ENCODE results near the gene RFX8. TPM values are rescaled to one million over a fixed set of nuclear protein-coding genes. Genes with fewer than 3 reads are reported as not detected.
A peak's percentile ranks its signal among the peaks of the same experiment; 100 is the strongest.

RFX8 gene
- total RNA-seq, 1 experiment from 2014 or later = not detected

- DNase-seq (ENCODE audit: low spot score) = peak; percentile 60
- Histone ChIP-seq H3K36me3 (ENCODE audit: insufficient read depth, low read length, poor library complexity, severe bottlenecking) (no peaks in the 10 kb centered on the region), H3K27me3 (replicated peaks; ENCODE audit: insufficient read depth, low read depth, low read length, poor library complexity) (no peaks in the 10 kb centered on the region), H3K4me1 (ENCODE audit: insufficient read depth, low read length, poor library complexity, severe bottlenecking) (peaks cover 3% of the 10 kb centered on the region), H3K9me3 (ENCODE audit: low read depth, low read length, poor library complexity, severe bottlenecking) (no peaks in the 10 kb centered on the region), H3K27ac (ENCODE audit: low read depth, low read length, poor library complexity, severe bottlenecking) (no peak overlapping the region), H3K4me3 (ENCODE audit: low read depth, low read length, poor library complexity, severe bottlenecking) (no peak overlapping the region)
- intact Hi-C loops (cut with micrococcal nuclease; ENCODE audit: unreplicated experiment) = loop anchor here (5.0 kb wide), 1 partner anchor 313 kb away; no protein-coding TSS in a partner anchor
- TF ChIP-seq EZH2 (IDR thresholded peaks at IDR 0.05; ENCODE audit: borderline replicate concordance, low read depth, low read length, poor library complexity, severe bottlenecking) = no peak
- TF ChIP-seq, protein P1, sequence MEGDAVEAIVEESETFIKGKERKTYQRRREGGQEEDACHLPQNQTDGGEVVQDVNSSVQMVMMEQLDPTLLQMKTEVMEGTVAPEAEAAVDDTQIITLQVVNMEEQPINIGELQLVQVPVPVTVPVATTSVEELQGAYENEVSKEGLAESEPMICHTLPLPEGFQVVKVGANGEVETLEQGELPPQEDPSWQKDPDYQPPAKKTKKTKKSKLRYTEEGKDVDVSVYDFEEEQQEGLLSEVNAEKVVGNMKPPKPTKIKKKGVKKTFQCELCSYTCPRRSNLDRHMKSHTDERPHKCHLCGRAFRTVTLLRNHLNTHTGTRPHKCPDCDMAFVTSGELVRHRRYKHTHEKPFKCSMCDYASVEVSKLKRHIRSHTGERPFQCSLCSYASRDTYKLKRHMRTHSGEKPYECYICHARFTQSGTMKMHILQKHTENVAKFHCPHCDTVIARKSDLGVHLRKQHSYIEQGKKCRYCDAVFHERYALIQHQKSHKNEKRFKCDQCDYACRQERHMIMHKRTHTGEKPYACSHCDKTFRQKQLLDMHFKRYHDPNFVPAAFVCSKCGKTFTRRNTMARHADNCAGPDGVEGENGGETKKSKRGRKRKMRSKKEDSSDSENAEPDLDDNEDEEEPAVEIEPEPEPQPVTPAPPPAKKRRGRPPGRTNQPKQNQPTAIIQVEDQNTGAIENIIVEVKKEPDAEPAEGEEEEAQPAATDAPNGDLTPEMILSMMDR (conservative IDR thresholded peaks at IDR 0.05; ENCODE audit: low read depth, low read length) = peak; percentile 56
- BruUV-seq (replicated peaks) = no TSS peak
- POLR2A ChIA-PET (ENCODE audit: low non-redundant PET) = no interaction called here
- CTCF ChIA-PET = no interaction called here
These were observed 43.9 kb upstream of the RFX8 start for GRCh38 chr2:101518578-101519492.

- no peaks in the 10 kb centered on the region for H3K9me3 ChIP-seq (ENCODE audit: low read depth, low read length, poor library complexity, severe bottlenecking)
- H3K4me1 ChIP-seq (ENCODE audit: insufficient read depth, low read length, poor library complexity, severe bottlenecking) = peaks cover 3% of the 10 kb centered on the region
- no peak overlapping the region for H3K27ac ChIP-seq (ENCODE audit: low read depth, low read length, poor library complexity, severe bottlenecking)
- no peak overlapping the region for H3K4me3 ChIP-seq (ENCODE audit: low read depth, low read length, poor library complexity, severe bottlenecking)
- H3K27me3 ChIP-seq (replicated peaks; ENCODE audit: insufficient read depth, low read depth, low read length, poor library complexity) = no peaks in the 10 kb centered on the region
- no TSS peak for BruUV-seq (replicated peaks)
- no peaks in the 10 kb centered on the region for H3K36me3 ChIP-seq (ENCODE audit: insufficient read depth, low read length, poor library complexity, severe bottlenecking)
- intact Hi-C loops (cut with micrococcal nuclease; ENCODE audit: unreplicated experiment) = loop anchor here (5.0 kb wide), 1 partner anchor 314 kb away; no protein-coding TSS in a partner anchor
- no peak for DNase-seq (ENCODE audit: low spot score)
- ChIA-PET POLR2A (ENCODE audit: low non-redundant PET) (no interaction called here), CTCF (no interaction called here)
- no peak for TF ChIP-seq EZH2 (IDR thresholded peaks at IDR 0.05; ENCODE audit: borderline replicate concordance, low read depth, low read length, poor library complexity, severe bottlenecking)
- TF ChIP-seq, protein P1 (conservative IDR thresholded peaks at IDR 0.05; ENCODE audit: low read depth, low read length) = no peak
These were observed 42.9 kb upstream of the RFX8 start for GRCh38 chr2:101517758-101518271.

GRCh38 chr2:101516823-101517690, 42.1 kb upstream of the RFX8 start:
- Histone ChIP-seq H3K27ac (ENCODE audit: low read depth, low read length, poor library complexity, severe bottlenecking) (no peak overlapping the region), H3K9me3 (ENCODE audit: low read depth, low read length, poor library complexity, severe bottlenecking) (no peaks in the 10 kb centered on the region), H3K4me3 (ENCODE audit: low read depth, low read length, poor library complexity, severe bottlenecking) (no peak overlapping the region), H3K36me3 (ENCODE audit: insufficient read depth, low read length, poor library complexity, severe bottlenecking) (no peaks in the 10 kb centered on the region), H3K27me3 (replicated peaks; ENCODE audit: insufficient read depth, low read depth, low read length, poor library complexity) (no peaks in the 10 kb centered on the region), H3K4me1 (ENCODE audit: insufficient read depth, low read length, poor library complexity, severe bottlenecking) (peaks cover 3% of the 10 kb centered on the region)
- peak; percentile 37 for DNase-seq (ENCODE audit: low spot score)
- CTCF ChIA-PET = no interaction called here
- intact Hi-C loops (cut with micrococcal nuclease; ENCODE audit: unreplicated experiment) = loop anchor here (5.0 kb wide), 1 partner anchor 315 kb away; no protein-coding TSS in a partner anchor
- no TSS peak for BruUV-seq (replicated peaks)
- no peak for TF ChIP-seq EZH2 (IDR thresholded peaks at IDR 0.05; ENCODE audit: borderline replicate concordance, low read depth, low read length, poor library complexity, severe bottlenecking)
- TF ChIP-seq, protein P1 (conservative IDR thresholded peaks at IDR 0.05; ENCODE audit: low read depth, low read length) = no peak
- POLR2A ChIA-PET (ENCODE audit: low non-redundant PET) = no interaction called here

Measured in A673 (cell line).